Fibroblast of skin of left biceps (primary cell): ENCODE measurements around the gene SGIP1.

Source experiments
- DNase-seq, 2 experiments: peaks; one replicate each; pipeline ENCODE4 v3.0.0-alpha.2; 2013; ENCODE audit warnings: low read depth in 2 of 2

Gene SGIP1, protein sequence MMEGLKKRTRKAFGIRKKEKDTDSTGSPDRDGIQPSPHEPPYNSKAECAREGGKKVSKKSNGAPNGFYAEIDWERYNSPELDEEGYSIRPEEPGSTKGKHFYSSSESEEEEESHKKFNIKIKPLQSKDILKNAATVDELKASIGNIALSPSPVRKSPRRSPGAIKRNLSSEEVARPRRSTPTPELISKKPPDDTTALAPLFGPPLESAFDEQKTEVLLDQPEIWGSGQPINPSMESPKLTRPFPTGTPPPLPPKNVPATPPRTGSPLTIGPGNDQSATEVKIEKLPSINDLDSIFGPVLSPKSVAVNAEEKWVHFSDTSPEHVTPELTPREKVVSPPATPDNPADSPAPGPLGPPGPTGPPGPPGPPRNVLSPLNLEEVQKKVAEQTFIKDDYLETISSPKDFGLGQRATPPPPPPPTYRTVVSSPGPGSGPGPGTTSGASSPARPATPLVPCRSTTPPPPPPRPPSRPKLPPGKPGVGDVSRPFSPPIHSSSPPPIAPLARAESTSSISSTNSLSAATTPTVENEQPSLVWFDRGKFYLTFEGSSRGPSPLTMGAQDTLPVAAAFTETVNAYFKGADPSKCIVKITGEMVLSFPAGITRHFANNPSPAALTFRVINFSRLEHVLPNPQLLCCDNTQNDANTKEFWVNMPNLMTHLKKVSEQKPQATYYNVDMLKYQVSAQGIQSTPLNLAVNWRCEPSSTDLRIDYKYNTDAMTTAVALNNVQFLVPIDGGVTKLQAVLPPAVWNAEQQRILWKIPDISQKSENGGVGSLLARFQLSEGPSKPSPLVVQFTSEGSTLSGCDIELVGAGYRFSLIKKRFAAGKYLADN

DNA sequence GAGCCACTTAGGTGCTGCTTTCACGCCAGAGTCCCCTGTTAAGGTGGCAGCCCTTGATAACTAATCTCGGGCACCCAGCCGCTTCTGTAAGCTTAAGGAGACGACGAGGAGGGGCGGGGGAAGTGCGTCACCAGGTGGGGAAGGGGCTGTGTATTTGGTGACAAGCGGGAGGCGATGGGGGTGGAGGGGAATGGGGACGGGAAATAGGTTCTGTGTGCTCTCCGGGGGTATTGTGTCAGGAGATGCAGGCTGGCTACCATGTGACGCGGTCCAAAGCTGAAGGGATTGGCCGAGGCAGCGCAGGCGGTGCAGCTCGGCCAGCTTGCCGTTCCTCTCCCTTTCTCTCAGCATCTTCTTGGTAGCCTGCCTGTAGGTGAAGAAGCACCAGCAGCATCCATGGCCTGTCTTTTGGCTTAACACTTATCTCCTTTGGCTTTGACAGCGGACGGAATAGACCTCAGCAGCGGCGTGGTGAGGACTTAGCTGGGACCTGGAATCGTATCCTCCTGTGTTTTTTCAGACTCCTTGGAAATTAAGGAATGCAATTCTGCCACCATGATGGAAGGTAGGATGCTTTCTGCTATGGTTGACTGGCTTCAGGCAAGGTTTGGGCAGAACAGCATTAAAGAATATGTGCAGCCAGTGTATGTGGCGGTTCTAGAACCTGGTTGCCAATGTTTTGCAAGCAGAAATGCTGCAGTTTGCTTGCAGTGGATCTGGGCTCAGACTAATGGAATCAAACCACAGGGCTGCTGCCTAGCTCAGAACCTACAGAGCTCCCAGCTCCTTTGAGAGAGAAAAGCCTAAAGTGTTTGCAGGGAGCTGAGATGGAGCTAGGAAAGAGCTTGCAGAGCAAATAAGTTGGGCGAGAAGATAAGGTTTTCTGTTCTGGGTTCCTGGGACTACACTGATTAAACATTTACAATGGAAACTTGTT lies at the start of gene SGIP1:
SGIP1 (plus strand) TSS at position 350 of the 937 bp plus-strand sequence; CDS start at position 556, 206 bp downstream.
- DNase-seq = no peak

DNA sequence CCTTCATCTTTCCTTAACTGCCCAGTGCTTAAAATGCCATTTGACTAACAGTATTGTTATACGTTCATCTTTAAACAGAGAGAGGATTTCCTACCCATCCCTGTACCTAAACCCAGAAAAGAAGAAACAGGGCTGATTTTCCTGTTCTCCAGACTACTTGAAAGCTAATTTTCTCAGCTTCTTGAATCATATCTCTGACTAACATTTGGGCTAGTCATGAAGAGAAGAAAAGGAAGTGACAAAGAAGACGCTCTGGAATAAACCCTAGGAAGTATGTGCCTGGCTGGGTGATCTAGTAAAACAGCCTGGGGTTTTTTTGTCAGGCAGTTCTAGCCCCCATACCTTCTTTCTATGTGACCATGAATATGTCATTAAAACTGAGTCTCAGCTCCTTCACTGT lies 44.8 kb upstream of the SGIP1 start:
- DNase-seq = no peak

DNA sequence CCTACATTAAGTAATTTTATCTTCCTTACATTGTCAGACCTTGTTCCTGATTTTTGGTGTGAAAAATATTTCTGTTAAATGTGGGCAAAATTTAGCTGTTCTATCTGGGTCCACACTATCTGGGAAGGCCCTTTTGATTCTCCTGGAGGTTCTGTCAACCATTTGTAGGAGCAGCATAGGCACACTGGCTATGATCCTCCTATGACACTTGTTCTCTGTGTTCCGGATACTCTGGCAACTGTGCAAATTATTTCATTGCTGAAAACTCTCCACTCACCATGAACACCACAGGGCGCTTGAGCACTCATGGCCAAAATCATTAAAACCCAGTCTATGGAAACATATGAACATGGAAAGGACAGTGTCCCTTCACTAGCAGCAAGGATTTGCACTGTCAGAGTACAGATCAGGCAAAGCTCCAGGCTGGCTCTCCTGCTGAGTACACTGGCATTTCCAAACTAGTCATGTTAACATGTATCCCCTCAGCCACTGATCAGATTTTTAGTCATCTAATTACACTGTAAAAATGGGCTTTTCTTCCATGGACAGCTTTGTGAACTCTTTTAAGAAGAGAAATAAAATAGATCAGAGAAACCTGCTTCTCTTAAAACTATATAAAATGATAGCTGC lies 43.9 kb upstream of the SGIP1 start:
- DNase-seq = no peak

DNA sequence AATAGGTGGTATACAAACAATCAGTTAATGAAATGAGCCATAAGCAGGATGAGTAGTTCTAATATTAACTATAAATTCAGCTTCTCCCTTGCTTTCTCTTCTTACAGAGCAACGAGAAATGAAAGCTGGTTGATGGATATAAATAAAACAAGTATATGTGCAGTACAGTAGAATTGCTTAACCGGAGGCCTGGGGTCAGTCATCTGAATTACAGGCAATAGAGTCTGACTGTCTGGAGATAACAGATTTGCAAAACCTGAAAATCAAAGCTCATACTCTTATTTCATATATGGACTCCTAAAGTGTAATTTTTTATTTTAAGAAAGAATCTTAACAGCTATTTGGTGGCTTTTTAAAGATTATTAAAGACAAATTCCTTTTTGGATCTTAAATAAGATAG lies 43.1 kb upstream of the SGIP1 start:
- DNase-seq = no peak

DNA sequence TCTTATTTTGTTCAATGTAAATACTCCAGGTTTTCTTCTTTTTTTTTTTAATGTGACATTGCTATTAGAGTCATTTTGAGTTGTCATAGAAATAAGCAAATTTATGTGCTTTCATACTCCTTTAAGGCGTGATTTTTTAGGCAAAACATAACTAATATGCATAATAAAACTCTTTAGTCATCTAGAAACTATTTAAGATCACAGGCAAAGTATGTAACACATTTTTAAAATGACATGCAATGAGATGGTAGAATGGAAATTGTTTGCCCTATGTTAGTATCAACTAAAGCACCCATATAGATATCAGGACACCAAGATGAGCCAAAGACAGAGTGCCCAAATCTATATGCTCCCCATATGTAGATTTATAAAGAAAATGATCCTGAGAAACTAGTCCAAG lies 41.5 kb upstream of the SGIP1 start:
- no peak for DNase-seq

DNA sequence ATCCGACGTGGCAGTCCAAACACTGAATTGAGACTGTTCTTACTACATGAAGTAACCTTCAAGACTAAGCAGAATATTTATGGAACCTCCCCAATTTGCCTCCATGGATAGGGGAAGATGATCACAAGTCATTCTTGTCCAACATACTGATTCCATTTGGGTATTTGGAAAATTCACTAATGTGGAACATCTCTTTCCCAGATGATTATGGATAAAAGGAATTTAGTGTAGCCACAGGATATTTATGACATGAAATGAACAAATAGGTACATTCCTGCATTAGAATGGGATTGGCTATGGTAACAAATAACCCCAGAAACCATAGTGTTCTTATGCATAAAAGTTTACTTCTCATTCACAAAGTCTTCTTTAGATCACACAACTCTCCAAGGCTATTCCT lies 40.2 kb upstream of the SGIP1 start:
- peak; percentile 48 to 57 for DNase-seq

DNA sequence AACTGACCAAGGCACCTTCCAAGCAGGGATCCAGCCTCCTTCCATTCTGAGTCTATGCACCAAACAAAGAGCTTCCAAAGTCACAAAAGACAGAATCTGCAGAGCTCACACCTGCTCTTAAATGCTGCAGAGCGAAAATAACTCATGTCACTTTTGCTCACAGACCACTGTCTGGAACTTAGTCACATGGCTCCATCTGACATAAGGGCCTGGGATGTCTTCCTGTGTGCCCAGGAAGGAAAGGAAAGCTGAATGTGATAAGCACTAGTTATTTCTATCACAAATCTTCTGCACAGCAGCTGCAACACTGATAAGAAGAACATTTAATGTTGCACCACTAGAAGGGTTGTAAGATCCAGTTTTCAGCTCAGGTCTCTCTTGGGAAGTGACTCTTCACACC lies 39.5 kb upstream of the SGIP1 start:
- no peak for DNase-seq

DNA sequence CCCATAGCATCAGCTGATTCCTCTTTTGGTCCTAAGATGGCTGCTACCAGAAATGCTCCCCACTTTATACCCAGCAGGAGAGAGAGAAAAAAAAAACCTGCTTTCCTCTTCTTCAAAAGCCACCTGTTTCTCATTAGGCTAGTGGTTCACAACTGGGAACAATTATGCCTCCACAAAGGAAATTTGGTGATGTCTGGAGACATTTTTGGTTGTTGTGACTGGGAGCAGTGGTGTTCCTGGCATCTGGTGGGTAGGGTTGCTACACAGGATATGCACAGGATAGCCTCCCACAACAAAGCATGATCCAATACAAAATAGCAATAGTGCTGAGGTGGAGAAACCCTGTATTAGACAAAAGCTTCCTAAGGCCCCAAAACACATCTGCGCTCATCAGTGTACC lies 38.5 kb upstream of the SGIP1 start:
- peak; percentile 72 to 75 for DNase-seq

DNA sequence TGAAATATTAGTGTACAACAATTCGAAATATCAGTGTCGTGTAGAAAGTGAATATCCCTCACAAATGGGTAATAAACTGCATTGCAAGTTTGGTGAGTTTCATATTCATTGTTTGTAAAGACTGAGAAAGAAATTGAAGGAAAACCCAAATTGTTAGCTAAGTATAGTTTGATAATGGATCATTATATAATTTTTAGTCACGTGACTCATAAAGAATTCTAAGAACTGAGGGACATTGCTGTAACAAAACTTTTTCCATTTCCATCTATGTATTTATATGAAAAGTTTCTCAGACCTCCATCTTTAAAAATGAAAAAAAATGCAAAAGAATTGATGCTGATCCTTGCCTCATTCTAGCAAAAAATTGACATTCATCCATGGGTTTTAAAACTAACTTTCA lies 36.0 kb upstream of the SGIP1 start:
- no peak for DNase-seq

DNA sequence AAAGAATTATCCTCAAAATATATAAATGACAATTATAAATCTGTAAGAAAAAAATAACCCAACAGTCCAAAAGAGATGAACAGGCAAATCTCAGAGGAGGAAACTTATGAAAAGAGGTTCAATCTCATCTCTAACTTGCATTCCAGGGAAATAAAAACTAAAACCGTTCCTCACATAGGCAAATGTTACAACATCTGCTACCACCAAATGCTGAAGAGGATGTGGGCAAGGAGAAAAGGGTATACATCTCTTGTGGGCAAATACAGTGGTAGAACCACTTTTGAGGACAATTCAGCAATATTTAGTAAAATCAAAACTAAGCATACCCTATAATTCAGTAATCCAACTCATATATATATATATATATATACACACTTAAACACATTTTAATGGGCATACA lies 33.7 kb upstream of the SGIP1 start:
- no peak for DNase-seq

DNA sequence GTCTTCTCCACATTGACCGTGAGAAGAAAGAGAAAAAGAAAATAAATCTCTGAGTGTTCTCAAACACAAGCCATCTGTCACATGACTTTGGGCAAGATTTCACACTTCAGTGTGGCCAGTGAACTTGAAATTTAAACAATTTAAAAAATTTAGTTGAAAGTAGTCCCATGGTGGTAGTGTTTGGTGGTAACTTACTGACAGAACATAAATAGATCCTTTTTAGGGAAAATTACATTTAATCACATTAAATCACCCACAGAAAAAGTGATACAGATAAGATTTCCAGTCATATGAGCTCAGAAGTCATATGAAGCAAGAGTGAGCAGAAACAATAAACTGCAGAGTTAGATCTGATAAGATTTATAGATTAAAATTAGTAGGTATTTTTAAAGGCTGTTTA lies 31.9 kb upstream of the SGIP1 start:
- DNase-seq = no peak

DNA sequence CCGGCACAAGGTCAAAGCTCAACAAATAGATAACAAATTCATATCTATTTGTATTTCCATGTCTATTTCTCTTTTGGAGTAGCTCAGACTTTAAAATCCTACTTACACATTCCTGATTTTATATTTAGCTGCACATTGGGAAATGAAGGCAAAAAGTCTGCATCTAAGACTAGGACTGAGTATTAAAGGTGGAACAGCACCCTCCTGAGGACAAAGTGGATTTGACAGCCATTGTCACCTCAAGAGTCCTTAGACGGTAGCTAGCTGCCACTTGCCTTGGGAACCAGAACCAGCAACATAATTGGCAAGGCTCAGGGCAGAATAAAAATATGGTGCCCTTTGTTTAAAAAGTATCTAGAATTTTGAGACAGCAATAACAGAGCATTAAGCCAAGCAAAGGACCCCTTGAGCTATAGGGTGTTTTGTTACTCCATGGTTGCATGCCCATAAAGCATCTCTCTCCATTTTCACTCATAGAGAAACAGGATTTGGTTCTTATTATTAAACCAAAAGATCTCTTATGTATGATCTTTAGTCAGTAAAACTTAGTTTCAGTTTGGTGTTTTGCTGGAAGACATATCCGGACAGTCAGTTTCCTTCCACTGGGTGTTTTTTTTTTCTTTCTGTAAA lies 30.0 kb upstream of the SGIP1 start:
- DNase-seq = no peak

DNA sequence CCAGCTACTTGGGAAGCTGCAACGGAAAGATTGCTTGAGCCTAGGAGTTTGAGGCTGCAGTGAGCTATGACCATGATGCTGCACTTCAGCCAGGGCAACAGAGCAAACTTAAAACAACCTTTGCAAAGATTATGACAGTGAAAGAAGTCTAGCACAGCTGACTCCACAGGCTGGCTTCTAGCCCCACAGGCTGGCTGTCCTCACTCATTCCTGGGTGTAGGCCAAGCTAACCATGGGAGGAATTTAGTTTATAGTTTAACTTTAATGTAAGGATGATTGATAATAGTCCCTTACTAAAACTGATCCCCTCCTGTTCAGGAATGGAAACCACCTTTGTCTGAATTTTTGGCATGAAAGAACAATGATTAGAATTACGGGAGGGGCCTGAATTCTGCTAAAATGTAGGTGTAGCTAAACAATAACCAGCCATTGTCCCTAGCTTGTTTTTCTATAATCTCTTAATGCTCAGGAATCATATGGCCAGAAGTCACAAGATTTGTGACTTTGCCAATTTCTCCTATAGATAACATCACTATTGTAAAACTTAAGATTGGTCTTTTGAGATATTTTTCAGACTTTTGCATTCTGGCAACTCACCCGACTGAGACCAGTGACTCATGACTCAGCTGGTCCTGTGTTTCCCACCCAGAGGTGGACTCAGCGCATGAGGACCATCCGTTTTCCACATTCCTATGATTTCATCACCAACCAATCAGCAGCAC lies 28.1 kb upstream of the SGIP1 start:
- no peak for DNase-seq

DNA sequence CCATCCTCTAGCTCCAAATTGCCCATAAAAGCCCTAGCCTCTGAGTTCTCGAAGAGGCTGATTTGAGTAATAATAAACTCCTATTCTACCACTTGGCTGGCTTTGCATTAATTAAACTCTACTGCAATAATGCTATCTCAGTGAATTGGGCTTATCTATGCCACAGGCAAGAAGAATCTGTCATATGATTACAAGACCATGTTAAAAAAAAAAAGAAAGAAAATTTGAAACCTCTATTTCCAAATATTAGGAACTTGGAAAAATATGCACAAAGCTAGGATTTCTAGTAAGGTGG lies 27.6 kb upstream of the SGIP1 start:
- no peak for DNase-seq

DNA sequence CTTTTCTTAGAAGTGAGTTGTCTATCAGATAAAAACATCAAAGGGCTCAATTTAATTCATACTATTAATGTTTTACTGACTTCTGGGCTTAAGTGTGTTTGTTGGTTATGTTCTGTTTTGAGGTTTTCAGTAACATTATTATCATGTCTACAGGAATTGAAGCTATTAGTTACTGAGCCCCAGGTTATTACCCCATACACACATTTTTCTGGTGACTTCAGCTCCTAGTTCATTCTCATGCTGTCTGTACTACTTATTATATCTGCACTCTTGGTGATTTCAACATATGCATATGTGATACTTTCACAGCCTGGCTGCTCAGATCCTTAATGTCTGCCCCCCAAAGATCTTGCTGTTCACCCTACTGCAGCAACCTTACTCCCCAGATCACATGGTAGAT lies 27.0 kb upstream of the SGIP1 start:
- no peak for DNase-seq

DNA sequence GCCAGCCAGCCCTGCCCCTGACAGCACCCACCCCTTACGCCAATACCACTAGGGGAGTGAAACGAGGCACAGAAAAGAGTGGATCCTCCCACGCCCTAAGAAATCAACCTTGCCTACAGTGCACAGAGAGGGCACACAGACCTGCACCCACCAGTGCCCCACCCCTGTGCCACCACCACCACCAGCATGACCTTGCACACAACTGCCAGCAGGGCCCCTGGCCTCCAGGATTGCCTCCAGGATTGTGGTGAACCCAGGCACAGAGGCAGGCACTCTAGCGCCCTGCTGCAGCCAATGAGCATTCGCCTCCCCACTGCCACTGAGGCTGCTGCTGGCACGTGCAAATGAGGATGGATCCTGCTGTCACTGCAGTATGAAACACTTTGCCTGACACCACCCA lies 23.5 kb upstream of the SGIP1 start:
- DNase-seq = no peak

DNA sequence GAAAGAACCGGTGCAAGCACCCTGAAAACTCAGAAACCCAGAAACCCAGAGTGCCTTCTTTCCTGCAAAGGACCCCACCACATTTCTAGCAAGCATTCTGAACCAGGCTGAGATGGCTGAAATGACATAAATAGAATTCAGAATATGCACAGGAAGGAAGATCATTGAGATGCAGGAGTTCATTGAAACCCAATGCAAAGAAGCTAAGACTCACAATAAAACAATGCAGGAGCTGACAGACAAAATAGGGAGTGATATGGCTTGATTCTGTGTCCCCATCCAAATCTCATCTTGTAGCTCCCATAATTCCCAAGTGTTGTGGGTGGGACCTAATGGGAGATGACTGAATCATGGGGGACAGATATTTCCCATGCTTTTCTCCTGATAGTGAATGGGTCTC lies 22.8 kb upstream of the SGIP1 start:
- no peak for DNase-seq

DNA sequence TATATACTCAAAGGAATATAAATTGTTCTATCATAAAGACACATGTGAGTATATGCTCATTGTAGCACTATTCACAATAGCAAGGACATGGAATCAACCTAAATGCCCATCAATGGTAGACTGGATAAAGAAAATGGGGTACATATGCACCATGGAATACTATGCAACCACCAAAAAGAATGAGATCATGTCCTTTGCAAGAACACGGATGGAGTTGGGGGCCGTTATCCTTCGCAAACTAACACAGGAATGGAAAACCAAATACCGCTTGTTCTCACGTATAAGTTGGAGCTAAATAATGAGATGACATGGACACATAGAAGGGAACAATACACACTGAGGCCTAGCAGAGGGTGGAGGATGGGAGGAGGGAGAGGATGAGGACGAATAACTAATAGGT lies 16.0 kb upstream of the SGIP1 start:
- DNase-seq = no peak

DNA sequence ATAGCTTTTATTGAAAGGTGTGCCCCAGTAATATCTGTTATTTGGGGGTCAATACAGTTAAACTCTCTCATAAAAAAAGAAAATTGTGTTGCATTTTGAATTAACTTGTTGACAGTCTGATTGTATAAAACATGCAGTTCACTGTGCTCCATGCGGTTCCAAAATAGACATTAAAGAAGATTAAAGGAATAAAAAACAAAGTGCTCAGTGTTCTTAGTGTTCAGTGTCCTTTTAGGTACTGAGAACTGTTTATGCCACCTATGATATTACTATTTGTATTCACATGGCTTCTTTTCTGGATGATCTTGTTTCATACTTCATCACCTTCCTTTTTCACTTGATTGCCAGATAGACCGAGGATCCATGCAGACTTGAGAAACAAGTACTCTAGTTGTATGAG lies 15.3 kb upstream of the SGIP1 start:
- no peak for DNase-seq

DNA sequence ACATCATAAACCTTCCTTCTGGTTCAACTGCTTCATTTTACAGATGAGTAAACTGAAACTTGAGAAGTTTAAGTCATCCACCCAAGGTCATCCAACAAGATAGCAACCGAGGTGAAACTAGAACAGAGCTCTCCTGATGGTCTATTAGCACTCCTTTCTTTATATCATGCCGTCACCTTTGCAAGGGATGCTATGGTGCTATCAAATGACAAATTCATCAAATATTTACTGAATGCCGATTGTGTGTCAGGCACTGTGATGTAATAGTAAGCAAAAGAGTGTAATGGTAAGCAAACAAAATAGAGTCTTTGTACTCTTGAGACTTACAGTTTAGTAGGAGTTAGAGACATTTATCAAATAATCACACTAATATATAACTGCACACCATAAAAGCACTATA lies 14.0 kb upstream of the SGIP1 start:
- DNase-seq = no peak

DNA sequence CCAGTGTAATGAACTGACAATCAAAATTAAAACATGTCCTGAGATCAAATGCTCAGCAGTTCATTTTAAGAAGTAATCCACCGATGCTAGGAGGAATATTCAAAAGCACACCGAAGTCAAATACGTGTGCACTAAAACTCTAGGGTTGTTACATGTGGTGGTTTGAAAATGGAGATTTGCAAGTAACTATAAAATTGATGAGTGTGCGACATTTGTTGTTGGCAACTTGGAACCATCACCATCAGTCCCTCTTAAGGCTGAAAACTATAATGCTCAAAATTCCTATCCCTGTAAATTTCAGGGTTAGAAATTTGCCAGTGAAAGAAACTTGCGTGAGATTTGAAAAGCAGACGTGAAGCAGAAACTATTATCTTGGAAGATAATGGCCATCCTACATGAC lies 13.3 kb upstream of the SGIP1 start:
- no peak for DNase-seq
